Measurements from ENCODE around the gene RPS21.

RPS21 gene

GRCh38 chr20:62381842-62382241, 5.1 kb upstream of the RPS21 start:
- DNase-seq = no peak

GRCh38 chr20:62382306-62383198, 4.4 kb upstream of the RPS21 start:
- peak; percentile 41 for DNase-seq

- no peak for DNase-seq
Observed at GRCh38 chr20:62387219-62387913, 463 bp downstream of the RPS21 start.

- no peak for DNase-seq
Observed at GRCh38 chr20:62387933-62388635, 1.2 kb downstream of the RPS21 start.

- no peak for DNase-seq
Observed at GRCh38 chr20:62388839-62389600, 2.1 kb downstream of the RPS21 start.

- no peak for DNase-seq
Observed at GRCh38 chr20:62389601-62390087, 2.7 kb downstream of the RPS21 start.

GRCh38 chr20:62390317-62391164, 3.6 kb downstream of the RPS21 start:
- DNase-seq = no peak

- no peak for DNase-seq
Observed at GRCh38 chr20:62391165-62392076, 4.5 kb downstream of the RPS21 start.

GRCh38 chr20:62392077-62392418, 5.1 kb downstream of the RPS21 start:
- no peak for DNase-seq

GRCh38 chr20:62392621-62393334, 5.9 kb downstream of the RPS21 start:
- DNase-seq = no peak

- no peak for DNase-seq
Observed at GRCh38 chr20:62393335-62393665, 6.4 kb downstream of the RPS21 start.

GRCh38 chr20:62393830-62394229, 6.9 kb downstream of the RPS21 start:
- no peak for DNase-seq

GRCh38 chr20:62394248-62395245, 7.6 kb downstream of the RPS21 start:
- no peak for DNase-seq

- no peak for DNase-seq
Observed at GRCh38 chr20:62395311-62396242, 8.7 kb downstream of the RPS21 start.

GRCh38 chr20:62396367-62397239, 9.7 kb downstream of the RPS21 start:
- DNase-seq = no peak

- DNase-seq = no peak
Observed at GRCh38 chr20:62398120-62398821, 11.4 kb downstream of the RPS21 start.
